NT2/D1 (cell line): ENCODE measurements around the gene CALCA.

ENCODE experiments used
- SUZ12 ChIP-seq: IDR thresholded peaks from 2 replicates; pipeline ENCODE4 v1.6.1; 2011; ENCODE audit not compliant: insufficient read length, insufficient read depth; ENCODE audit errors: extremely low read depth
- YY1 ChIP-seq: IDR thresholded peaks from 2 replicates; pipeline ENCODE4 v1.6.1; 2011; ENCODE audit not compliant: insufficient read length, insufficient read depth
- ZNF274 ChIP-seq: IDR thresholded peaks from 2 replicates; pipeline ENCODE4 v1.6.1; 2011; ENCODE audit warnings: mild to moderate bottlenecking, low read depth, low read length

GRCh38 chr11:14975252-14975587 is 3.1 kb upstream of the CALCA start:
- TF ChIP-seq YY1 = no peak
- TF ChIP-seq SUZ12 = no peak
- no peak for TF ChIP-seq ZNF274
